Uterus (tissue), 2 donors: ENCODE results near the gene CHP1.

Experiments
- CTCF ChIP-seq, 4 experiments: fragments of 200-600 bp in 2 of 4; fragments of 450-650 bp in 2 of 4; sonication (generic) in 2 of 4; IDR thresholded peaks; one replicate each; pipeline ENCODE4 v1.5.1; 2016 to 2019; ENCODE audit warnings: antibody characterized with exemption in 4 of 4, mild to moderate bottlenecking in 2 of 4, moderate library complexity in 1 of 4
- POLR2A ChIP-seq, 2 donors: fragments of 450-650 bp; IDR thresholded peaks; one replicate each; pipeline ENCODE4 v1.6.1; 2016; ENCODE audit warnings: antibody characterized with exemption in 2 of 2, mild to moderate bottlenecking in 1 of 2, moderate library complexity in 1 of 2

DNA sequence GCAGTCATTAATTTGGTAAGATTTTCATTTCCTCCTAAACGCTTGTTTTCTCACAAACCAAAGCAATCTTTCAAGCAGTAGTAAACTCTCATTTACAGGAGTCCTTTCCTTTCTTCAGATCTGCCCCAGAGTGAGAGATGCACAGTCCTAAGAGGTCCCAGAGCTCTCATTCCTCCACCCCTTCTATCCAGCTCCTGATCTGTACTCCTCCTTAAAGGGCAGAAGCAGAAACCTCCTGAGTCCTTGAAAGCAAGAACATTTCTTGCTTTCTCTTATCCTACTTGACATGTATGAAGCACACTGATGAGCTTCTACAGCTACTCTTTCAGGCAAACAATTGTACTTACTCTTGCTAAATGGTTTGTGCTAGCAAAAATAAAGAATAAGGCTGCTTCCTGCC is 12.2 kb upstream of the CHP1 start:
- no peak for TF ChIP-seq POLR2A (IDR thresholded peaks at IDR 0.05)
- TF ChIP-seq CTCF (IDR thresholded peaks at IDR 0.05): no peak
